Stimulated activated CD8-positive, alpha-beta memory T cell treated with anti-CD3 and anti-CD28 coated beads, Interleukin-12 subunit alpha, Interleukin-12 subunit beta, amount 100 ng/mL, for 1 hour (primary cell): ENCODE measurements around the gene PGAP2.
A peak's percentile ranks its signal among the peaks of the same experiment; 100 is the strongest.
"Not testable (repeated sequence)": the region's sequence is repeated elsewhere in the genome, so short reads cannot be mapped to it uniquely, and the experiment has no call there.

Experiments
- DNase-seq: peaks from one replicate; pipeline ENCODE4 v3.0.0-alpha.2; 2020; ENCODE audit warnings: low read depth

The PGAP2 gene

DNA sequence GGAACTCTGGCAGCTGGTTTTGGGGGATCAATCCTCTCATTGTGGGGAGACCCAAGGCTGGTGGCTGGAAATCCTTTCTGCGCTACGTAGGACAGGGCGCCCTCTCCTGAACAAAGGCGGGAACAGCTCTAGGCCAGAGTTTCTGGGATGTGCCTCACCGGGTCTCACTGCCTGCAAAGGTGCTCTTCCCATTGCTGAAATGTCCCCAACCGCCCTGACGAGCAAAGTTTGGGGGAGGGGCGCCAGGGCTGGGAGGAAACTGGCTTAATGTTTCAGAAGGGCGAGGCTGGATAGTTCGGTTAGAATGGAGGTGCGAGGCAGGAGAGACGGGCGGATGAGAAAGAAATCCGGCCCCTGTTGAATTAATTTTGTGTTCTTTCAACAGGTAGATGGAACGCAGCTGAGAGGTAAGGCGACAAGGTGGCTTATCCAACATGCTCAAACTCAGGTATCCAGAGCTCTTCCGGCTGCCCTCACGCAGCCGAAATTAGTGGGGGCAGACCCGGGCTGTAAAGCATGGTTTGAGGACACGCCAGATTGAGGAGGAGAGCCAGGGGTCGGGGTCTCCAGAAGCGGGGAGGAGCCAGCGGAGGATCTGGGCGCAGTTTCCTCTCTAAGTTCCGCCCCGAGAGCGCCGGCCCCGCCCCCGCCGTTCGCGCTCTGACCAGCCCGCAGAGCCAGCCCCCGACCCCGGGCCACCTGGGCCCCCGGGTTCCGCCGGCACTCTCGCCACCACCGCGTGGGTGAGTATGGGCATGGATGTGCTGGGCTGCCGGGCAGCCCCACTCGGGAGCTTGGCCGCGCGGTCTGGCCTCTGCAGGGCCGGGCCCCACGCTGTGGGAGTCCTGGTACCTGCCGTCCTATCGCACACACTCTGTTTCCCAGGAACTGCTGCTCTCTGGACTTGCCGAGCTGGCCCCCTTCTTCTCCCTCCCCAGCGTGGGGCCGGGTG lies at the start of gene PGAP2:
PGAP2 (plus strand) TSS at position 652 of the 952 bp plus-strand sequence. CDS start 2,700 bp downstream, outside the sequence.
- peak; percentile 26 for DNase-seq

DNA sequence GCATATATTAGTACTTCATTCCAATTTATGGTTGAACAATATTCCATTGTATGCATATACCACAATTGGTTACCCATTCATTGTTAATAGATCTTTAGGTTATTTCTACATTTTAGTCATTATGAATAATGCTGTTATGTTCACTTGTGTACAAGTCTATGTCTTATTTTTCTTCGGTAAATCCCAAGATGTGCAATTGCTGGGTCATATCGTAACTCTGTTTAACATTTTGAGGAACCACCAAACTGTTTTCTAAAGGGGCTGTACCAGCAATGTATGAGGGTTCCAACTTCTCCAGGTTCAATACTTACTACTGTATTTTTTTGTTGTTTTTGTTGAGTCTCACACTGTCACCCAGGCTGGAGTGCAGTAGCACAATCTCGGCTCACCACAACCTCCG lies 44.1 kb upstream of the PGAP2 start:
- DNase-seq, result no peak

DNA sequence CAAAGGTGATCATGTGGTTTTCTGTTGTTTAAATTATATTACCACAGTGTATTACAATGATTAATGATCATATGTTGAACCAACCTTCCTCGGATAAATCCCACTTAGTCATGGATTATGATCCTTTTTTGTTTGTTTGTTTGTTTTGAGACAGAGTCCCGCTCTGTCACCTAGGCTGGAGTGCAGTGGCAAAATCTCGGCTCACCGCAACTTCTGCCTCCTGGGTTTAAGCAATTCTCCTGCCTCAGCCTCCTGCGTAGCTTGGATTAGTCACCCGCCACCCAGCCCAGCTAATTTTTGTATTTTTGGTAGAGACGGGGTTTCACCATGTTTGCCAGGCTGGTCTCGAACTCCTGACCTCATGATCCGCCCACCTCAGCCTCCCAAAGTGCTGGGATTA lies 41.5 kb upstream of the PGAP2 start:
- DNase-seq, result not testable (repeated sequence)

DNA sequence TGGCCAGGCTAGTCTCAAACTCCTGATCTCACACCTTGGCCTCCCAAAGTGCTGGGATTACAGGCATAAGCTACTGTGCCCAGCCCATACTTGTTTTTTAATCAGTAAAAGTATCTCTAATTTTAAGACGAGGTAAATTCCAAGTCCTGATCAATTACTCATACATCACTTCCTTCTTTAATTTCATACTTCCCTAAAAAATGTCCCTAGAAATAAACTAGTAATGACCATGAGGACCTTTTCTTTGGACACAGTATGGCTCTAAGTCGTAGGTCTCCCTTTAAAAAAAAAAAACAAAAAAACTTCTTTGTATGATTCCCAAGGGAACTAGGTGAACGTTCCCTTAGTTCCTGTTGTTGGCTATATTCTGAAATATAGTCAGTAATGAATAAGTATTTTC lies 40.8 kb upstream of the PGAP2 start:
- no peak for DNase-seq

DNA sequence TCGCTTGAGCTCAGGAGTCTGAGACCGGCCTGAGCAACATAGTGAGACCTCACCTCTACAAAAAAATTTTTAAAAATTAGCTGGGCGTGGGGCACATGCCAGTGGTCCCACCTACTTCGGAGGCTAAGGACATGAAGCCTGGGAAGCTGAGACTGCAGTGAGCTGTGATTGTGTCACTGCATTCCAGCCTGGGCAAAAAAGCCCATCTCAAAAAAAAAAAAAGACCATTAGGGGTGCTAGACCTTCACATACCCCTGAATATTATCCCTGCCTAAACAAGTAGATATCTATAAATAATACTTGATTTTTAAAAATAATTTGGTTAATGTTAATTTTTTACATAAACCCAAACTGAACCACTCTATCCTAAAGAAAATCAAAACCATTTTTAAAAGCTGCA lies 35.2 kb upstream of the PGAP2 start:
- no peak for DNase-seq

DNA sequence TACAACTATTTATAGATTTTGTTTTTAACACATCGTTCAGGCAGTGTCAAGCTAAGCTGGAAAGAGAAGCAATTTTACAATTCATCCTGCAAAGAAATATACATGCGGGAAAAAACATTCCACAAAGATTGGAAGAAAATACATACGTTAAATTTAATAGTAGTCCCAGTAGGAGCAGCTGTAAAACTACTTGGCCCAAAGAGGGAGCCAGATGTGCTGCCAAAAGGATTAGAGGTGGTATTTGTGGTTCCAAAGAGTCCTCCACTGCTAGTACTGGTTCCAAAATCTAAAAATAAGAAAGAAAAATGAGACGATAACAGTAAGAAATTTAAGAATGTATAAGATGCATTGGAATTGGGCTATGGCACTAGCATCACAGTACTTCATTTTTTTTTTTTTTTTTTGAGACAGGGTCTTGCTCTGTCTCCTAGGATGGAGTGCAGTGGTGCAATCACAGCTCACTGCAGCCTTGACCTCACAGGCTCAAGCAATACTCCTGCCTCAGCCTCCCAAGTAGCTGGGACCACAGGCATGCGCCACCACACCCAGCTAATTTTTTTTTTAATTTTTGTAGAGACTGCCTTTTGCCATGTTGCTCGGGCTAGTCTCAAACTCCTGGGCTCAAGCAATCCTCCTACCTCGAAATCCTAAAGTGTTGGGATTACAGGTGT lies 32.5 kb upstream of the PGAP2 start:
- no peak for DNase-seq

DNA sequence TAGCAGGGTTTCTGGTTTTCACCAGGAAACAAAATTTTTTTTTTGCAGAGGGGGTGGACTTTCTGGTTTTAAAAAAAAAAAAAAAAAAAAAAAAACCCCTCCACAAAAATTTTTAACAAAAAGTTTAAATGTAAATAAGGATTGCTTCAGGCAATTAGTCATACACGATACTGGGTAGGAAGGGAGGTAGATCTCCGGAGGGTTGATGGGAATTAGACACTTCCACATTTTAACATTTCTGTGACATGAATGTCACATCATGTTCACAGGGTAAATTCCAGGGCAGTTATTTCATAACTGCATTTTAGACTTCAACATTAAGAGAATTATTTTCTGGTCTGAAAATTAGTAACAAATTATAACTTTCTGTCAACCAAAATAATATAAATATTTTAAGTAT lies 26.9 kb upstream of the PGAP2 start:
- no peak for DNase-seq

DNA sequence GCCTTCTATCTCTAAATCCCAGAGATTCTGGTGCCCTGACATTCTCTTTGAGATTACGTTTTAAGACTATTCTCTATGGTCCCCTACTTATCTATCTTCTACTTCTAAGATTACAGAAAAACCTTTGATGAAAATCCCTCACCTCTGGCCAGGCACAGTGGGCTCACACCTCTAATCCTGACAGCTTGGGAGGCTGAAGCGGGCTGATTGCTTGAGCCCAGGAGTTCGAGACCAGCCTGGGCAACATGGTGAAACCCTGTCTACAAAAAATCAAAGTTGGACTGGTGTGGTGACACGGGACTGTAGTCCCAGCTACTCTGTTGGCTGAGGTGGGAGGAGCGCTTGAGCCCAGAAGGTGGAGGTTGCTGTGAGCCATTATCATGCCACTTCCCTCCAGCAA lies 25.4 kb upstream of the PGAP2 start:
- no peak for DNase-seq

DNA sequence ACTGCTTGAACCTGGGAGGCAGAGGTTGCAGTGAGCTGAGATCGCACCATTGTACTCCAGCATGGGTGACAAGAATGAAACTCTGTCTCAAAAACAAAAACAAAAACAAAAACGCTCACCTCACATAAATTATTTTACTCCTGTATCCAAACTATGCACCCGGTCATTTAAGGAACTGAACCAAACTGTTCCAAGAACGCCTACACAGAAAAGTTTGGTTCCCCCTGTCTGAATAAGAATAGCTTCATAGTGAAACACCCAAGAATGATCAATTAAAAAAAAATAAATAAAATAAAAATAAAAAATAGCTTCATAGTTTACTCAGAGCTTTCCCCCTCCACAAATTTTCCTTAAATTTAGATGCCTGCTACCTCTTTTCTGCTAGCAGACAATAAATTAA lies 24.7 kb upstream of the PGAP2 start:
- DNase-seq, result no peak

DNA sequence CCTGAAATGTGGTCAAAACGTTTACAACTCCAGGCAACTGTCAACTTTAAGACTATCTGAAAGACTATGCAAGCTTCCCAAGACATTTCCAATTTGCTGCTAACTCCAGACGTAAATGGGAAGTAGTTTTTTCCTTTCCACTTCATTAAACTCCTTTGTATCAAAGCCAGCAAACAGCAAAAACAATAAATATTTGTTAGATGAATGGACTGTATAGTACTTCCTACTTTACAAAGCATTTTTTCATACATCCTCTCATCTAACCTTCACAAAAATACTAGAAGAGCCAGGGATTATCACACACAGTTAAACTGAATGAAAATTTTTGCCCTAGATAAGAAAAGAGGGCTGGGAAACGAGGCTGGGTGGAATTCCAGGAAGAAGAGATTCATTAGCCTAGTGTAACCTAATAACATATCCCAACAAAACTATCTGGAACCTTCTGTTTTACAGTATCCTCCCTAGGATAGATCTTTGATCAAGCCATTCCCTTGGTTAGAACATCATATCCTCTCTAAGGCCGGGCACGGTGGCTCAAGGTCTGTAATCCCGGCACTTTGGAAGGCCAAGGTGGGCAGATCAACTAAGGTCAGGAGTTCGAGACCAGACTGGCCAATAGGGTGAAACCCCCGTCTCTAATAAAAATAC lies 21.5 kb upstream of the PGAP2 start:
- no peak for DNase-seq

DNA sequence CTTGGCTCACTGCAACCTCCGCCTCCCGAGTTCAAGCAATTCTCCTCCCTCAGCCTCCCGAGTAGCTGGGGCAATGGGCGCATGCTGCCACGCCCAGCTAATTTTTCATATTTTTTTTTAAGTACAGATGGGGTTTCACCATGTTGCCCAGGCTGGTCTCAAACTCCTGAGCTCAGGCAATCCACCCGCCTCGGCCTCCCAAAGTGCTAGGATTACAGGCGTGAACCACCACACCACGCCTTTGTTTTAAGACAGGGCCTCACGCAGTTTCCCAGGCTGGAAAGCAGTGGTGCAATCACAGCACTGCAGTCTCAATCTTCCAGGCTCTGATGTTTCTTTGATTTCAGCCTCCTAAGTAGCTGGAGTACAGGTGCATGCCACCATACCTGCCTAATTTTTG lies 14.0 kb upstream of the PGAP2 start:
- DNase-seq, result not testable (repeated sequence)

DNA sequence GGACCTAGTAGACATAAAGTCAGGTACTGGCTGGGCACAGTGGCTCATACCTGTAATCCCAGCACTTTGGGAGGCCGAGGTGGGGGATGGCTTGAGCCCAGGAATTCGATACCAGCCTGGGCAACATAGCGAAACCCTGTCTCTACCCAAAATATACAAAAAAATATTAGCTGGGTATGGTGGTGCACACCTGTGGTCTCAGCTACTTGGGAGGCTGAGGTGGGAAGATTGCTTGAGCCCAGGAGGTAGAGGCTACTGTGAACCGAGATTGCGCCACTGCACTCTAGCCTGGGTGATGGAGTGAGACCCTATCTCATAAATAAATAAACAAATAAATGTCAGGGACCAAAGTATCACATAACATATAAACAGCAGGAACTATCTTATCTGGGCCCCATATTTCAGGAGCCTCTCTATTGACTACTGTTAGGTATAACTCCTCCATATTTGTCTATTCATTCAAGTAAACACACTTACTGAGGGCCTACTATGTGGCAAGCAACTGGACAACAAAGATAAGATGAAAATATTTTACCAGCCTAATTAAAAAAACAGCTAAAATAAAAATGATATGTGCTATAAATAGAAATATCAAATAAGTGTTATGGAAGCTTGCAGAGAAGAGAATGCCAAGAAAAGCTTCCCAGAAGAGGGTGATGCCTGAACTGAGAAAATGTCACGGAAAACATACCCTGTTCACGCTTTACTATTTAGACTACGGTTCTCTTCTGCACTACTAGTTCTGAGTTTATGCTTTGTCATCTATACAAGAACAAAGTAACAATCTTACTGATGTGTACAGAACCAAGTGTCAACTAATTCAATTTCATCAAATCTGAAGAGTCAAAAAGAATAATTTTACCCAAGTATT lies 13.0 kb upstream of the PGAP2 start:
- no peak for DNase-seq

DNA sequence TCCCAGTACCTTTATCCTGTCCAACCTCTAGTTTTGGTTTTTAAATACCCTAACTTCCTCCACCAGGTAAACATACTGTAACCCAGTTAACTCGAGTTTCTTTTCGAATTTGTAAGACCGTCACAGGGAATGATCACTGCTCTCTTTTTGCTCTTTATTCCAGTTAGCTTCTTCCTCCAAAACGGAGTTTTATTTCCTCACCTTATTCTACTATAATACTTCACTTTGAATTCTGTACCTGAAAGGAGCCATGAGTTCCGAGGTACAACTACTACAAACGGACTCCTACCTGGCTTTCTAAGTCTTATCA lies 12.4 kb upstream of the PGAP2 start:
- DNase-seq, result no peak

DNA sequence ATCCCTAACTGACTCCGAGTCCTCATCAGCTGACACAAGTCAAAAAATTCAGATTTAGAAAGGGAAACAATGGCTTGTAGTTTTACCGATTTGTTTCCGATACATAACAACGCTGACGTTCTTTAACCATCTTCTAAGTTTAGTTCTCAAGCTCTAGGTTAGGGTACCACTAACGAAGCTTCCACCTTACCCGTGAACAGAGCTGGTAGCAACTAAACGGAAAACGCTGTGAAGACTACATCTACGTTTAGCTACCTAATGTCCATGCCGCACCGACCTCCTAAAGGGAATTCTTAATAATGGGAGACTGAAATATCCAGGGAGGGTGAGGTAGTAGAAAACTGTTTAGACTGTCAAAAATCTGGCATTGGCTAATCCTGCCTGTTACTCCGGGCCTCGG lies 12.0 kb upstream of the PGAP2 start:
- DNase-seq, result no peak

DNA sequence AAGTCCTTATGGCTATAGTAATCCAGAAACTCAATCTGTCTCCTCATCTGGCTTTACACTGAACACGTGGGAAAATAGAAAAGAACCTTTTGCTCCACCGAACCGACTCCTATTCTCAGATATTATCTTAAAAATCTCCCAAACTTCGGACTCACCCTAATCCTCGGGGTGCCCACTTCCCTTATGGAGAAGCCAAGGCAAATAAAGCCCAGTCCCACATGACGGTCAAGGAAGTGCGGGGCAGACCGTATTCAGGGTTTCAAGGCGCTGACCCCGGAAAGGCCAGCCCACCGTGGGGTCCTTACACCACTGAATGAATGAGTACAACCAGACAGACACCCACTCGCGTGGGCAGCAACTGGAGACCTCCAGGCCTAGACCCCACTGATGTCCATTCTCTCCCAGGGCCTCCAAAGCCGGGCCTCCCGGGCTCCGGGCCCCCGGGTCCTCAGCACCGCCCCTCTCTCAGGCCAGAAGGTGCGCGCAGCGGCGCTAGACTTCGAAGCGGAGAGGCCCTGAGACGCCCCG lies 11.5 kb upstream of the PGAP2 start:
- DNase-seq, result no peak

DNA sequence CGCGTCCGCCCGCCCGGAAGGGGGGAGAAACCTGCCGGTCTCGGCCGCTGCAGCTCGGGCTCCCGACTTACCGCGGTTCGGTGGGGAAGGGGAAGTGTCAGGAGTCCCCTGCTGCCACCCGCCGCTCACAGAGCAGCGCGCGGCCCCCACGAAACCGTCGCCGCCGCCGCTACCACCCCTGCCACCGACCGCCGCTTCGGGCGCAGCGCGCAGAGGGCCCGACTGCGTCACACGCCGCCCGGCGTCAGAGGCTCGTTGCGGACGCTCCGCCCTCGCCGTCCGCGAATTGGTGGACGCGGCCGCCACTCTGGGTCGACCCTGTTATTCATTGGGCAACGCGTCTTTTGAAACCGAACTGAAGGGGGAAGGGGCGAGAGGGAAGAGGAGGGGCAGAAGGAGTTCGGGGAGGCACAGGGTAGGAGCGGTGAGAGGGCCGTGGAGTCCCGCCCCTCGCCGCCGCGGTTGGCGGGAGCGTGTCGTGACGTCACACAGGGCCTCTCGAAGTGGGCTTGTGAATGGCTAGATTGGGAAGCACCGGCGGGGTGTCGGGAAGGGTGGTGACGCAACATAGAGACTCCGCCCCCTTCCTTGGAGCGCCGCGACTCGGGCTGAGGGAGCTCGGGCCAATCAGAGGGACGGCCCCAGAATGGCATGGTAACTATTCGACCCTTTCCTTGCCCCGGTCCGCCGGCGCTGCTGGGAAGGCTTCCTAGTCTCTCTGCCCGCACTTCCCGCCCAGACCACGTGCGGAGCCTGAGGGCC lies 10.8 kb upstream of the PGAP2 start, which contains the start of gene NUP98:
NUP98 (minus strand) TSS at position 226 of the 762 bp plus-strand sequence. CDS start 15,437 bp downstream, outside the sequence.
- DNase-seq, result peak; percentile 99

DNA sequence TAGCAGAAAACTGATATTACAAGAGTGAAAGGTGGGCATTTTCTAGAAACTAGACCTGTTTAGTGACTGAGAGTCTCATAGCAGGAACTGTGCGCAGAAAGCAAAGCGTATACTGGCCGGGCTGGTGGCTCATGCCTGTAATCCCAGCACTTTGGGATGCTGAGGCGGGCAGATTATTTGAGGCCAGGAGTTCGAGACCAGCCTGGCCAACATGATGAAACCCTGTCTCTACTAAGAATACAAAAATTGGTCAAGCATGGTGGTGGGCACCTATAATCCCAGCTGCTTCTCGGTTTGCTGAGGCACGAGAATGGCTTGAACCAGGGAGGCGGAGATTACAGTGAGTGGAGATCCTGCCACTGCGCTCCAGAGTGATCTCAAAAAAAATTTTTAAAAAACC lies 9.2 kb upstream of the PGAP2 start:
- no peak for DNase-seq

DNA sequence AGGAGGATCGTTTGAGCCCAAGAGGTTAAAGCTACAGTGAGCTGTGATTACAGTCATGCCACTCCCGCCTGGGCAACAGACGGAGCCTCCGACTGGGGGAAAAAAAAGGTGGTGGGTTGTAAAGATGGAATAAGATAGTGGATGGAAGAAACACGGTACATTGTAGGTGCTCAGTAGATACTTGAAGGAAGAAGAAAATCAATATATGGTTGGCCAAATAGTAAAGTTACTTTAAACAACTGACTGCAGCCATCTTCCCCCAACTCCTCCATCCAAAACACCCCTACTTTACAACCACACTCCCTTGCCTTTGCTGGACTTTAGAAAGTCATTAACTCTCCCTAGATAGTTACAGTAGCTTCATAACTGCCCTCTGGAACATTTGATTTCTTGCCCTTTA lies 8.5 kb upstream of the PGAP2 start:
- no peak for DNase-seq

DNA sequence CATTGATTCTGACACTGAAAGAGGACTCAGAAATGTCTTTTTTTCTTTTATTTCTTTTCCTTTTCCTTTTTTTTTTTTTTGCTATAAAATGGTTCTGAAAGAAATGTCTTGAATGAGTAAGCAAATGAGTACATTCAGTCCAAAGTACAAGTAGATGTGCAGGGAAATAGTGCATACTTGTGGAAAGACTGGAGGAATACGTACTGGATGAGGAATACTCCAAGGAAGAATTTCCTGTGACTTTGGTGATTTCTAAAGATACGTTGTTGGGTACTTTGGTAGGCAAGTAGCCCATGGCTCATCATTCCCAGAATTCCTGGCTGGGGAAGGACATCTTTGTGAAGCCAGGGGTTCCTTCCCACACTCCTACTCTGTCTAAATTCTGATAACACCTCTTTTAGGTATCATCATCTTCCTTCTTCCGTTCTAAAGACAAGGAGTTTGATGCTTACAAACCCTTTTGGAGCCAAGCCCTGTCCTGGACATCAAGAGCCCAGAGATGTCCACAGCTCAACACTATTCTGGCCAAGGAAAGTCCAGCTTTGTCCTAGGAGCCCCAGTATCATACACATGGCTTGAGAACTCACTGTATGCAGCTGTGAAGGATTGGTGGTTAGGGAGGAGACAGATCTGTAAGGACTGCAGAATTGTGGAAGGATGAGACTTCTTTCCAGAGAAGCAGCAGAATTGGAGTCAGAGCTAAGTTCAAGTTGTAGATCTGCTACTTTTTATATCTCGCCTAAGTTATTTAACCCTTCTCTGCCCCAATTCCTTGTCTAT lies 6.2 kb upstream of the PGAP2 start:
- no peak for DNase-seq
